Measurements from ENCODE around the gene BDH2. TPM values are rescaled to one million over a fixed set of nuclear protein-coding genes. Genes with fewer than 3 reads are reported as not detected.

The BDH2 gene
- total and polyA plus RNA-seq, 2 of the 4 experiments (the other 2 are of a cell fraction): 49.7 to 52.2 TPM

- no peak overlapping the region for H3K4ac ChIP-seq (ENCODE audit: low read depth, low read length)
- peaks cover 4% of the 10 kb centered on the region for H3K9me1 ChIP-seq (ENCODE audit: insufficient read depth, low read length)
- H3K18ac ChIP-seq (ENCODE audit: low read depth, low read length): no peak overlapping the region
- no peak overlapping the region for H3K9ac ChIP-seq (ENCODE audit: low read depth, low read length)
- H3K4me1 ChIP-seq (ENCODE audit: control insufficient read depth, insufficient read depth, low read length): peaks cover 7% of the 10 kb centered on the region
- H3K56ac ChIP-seq (ENCODE audit: extremely low read depth, insufficient read depth, low read length): no peak overlapping the region
- DNase-seq (no peak), ATAC-seq (ENCODE audit: low read depth) (no peak)
- peaks cover 11% of the 10 kb centered on the region for H3K36me3 ChIP-seq (ENCODE audit: control insufficient read depth, insufficient read depth, low read length)
- no peak overlapping the region for H3K14ac ChIP-seq (replicated peaks; ENCODE audit: low read depth, low read length)
- H2AK5ac ChIP-seq (ENCODE audit: low read depth, low read length): no peak overlapping the region
- no TSS peak for BruUV-seq (replicated peaks)
- ChIA-PET POLR2A (ENCODE audit: unreplicated experiment) (no interaction called here), CTCF (interaction anchor here (1.2 kb wide), 1 partner anchor 15 kb away, joined by 4 read pairs; no protein-coding TSS in a partner anchor)
- no peak overlapping the region for H2BK20ac ChIP-seq (ENCODE audit: low read depth, low read length)
- in situ Hi-C loops (cut with MboI; ENCODE audit: low sequenced_read_pairs) (loop anchor here (10.0 kb wide), 1 partner anchor 650 kb away; no protein-coding TSS in a partner anchor), dilution Hi-C loops (cut with HindIII; ENCODE audit: low sequenced_read_pairs, unreplicated experiment) (no loop called here), intact Hi-C loops (cut with micrococcal nuclease) (loop anchor here (10.0 kb wide), 1 partner anchor 750 kb away; the partner anchor contains the start of gene SLC39A8)
- no peak overlapping the region for H3K4me3 ChIP-seq (ENCODE audit: insufficient read depth, low read depth, low read length)
- 92% methylated on average over 2 of the region's 3 CpGs; no CpG with 5 or more reads in 1 of the 2 experiments for WGBS, 2 experiments (ENCODE audit: extremely low coverage in 2 of 2, insufficient read length in 1 of 2)
- H3K79me1 ChIP-seq (ENCODE audit: low read depth in 1 of 2, low read length in 2 of 2): peaks cover 15 to 21% of the 10 kb centered on the region in 2 experiments
- no peak overlapping the region for H3K23ac ChIP-seq (ENCODE audit: low read depth, low read length)
- no peak for TF ChIP-seq MAZ (IDR thresholded peaks at IDR 0.05; ENCODE audit: borderline replicate concordance, low read depth, low read length)
- no peak overlapping the region for H2AFZ ChIP-seq (replicated peaks; ENCODE audit: low read length, poor library complexity)
- H3K9me3 ChIP-seq (ENCODE audit: control insufficient read depth, insufficient read depth, low read length): no peaks in the 10 kb centered on the region
- no peak overlapping the region for H4K8ac ChIP-seq (ENCODE audit: low read depth in 2 of 2, low read length in 2 of 2)
- no peak overlapping the region for H4K91ac ChIP-seq (ENCODE audit: insufficient read depth, low read depth, low read length)
- H2BK5ac ChIP-seq (ENCODE audit: low read depth, low read length, poor library complexity, severe bottlenecking): no peak overlapping the region
- no peak overlapping the region for H4K5ac ChIP-seq (ENCODE audit: low read depth, low read length)
- no peak overlapping the region for H2BK120ac ChIP-seq (ENCODE audit: low read depth, low read length)
- H3K27me3 ChIP-seq (ENCODE audit: control insufficient read depth, insufficient read depth, low read length): no peaks in the 10 kb centered on the region
- H4K20me1 ChIP-seq (ENCODE audit: insufficient read depth, low read length): no peaks in the 10 kb centered on the region
- no peak overlapping the region for H3K27ac ChIP-seq (ENCODE audit: insufficient read depth, low read length)
- no peak overlapping the region for H3K4me2 ChIP-seq (ENCODE audit: low read depth, low read length)
- no peak overlapping the region for H2AK9ac ChIP-seq (replicated peaks; ENCODE audit: low read depth, low read length, poor library complexity)
- no peak overlapping the region for H2BK15ac ChIP-seq (ENCODE audit: low read depth, low read length)
These were observed 4.6 kb downstream of the BDH2 start for GRCh38 chr4:103095080-103095479.

Measured in IMR-90 (cell line).